ENCODE results near the gene SYPL2. TPM values are rescaled to one million over a fixed set of nuclear protein-coding genes. Genes with fewer than 3 reads are reported as not detected.

The SYPL2 gene
- total RNA-seq, 4 donors from 2014 or later: 0.15 to 0.79 (median 0.19) TPM; not detected in 1

GRCh38 chr1:109457819-109458218 lies 8.5 kb upstream of the SYPL2 start:
- WGBS, 2 donors: 76 to 91% methylated on average over 4 of the region's 4 CpGs
- Histone ChIP-seq H3K4me3 (no peak overlapping the region), H3K27me3 (peaks cover 0 to 38% (median 0%) of the 10 kb centered on the region in 4 donors), H3K9me3 (no peaks in the 10 kb centered on the region), H3K27ac (no peak overlapping the region), H3K4me1 (no peaks in the 10 kb centered on the region), H3K36me3 (no peaks in the 10 kb centered on the region)
- intact Hi-C loops (cut with DNase I): no loop called here
- no peak for TF ChIP-seq POLR2A (IDR thresholded peaks at IDR 0.05)
- no peak for TF ChIP-seq CTCF (IDR thresholded peaks at IDR 0.05)
- no peak for DNase-seq

- WGBS, 2 donors: 3 to 14% methylated on average over 12 to 19 of the region's 24 CpGs
- intact Hi-C loops (cut with DNase I): no loop called here
These were observed 258 bp upstream of the SYPL2 start for GRCh38 chr1:109466125-109466451.

GRCh38 chr1:109467301-109467777 lies 993 bp downstream of the SYPL2 start:
- intact Hi-C loops (cut with DNase I): no loop called here
- peaks cover 0 to 96% (median 14%) of the 10 kb centered on the region in 4 donors for H3K27me3 ChIP-seq

More at GRCh38 chr1:109466125-109466451, 258 bp upstream of the SYPL2 start:
- TF ChIP-seq POLR2A (IDR thresholded peaks at IDR 0.05): no peak
- TF ChIP-seq CTCF (IDR thresholded peaks at IDR 0.05): no peak
- Histone ChIP-seq H3K27me3 (peaks cover 0 to 100% (median 14%) of the 10 kb centered on the region in 4 donors), H3K36me3 (no peaks in the 10 kb centered on the region), H3K27ac (peak overlapping the region in 3 of 4 donors; percentile 65 to 76 (median 70)), H3K4me1 (peaks cover 9 to 23% (median 16%) of the 10 kb centered on the region in 3 donors), H3K9me3 (no peaks in the 10 kb centered on the region), H3K4me3 (peak overlapping the region; percentile 35 to 67 (median 57))
- no peak for DNase-seq

GRCh38 chr1:109468061-109468460 lies 1.7 kb downstream of the SYPL2 start:
- no peak overlapping the region for H3K4me3 ChIP-seq
- 70 to 93% methylated on average over 1 of the region's 1 CpG for WGBS, 2 donors
- H3K27ac ChIP-seq: no peak overlapping the region
- peaks cover 9 to 23% (median 16%) of the 10 kb centered on the region in 3 donors for H3K4me1 ChIP-seq
- H3K27me3 ChIP-seq: peaks cover 0 to 89% (median 14%) of the 10 kb centered on the region in 4 donors
- intact Hi-C loops (cut with DNase I): no loop called here
- H3K36me3 ChIP-seq: no peaks in the 10 kb centered on the region
- H3K9me3 ChIP-seq: no peaks in the 10 kb centered on the region
- TF ChIP-seq POLR2A (IDR thresholded peaks at IDR 0.05) (no peak), CTCF (IDR thresholded peaks at IDR 0.05) (no peak)
- DNase-seq: no peak

More at GRCh38 chr1:109467301-109467777, 993 bp downstream of the SYPL2 start:
- no peak for DNase-seq
- H3K4me3 ChIP-seq: peak overlapping the region in 3 of 4 donors; percentile 50 to 67 (median 64)
- WGBS, 2 donors: 26 to 33% methylated on average over 9 to 19 of the region's 23 CpGs
- H3K36me3 ChIP-seq: no peaks in the 10 kb centered on the region
- TF ChIP-seq POLR2A (IDR thresholded peaks at IDR 0.05): no peak
- TF ChIP-seq CTCF (IDR thresholded peaks at IDR 0.05): no peak
- peaks cover 9 to 23% (median 16%) of the 10 kb centered on the region in 3 donors for H3K4me1 ChIP-seq
- H3K27ac ChIP-seq: peak overlapping the region in 3 of 4 donors; percentile 50 to 76 (median 70)
- H3K9me3 ChIP-seq: no peaks in the 10 kb centered on the region

GRCh38 chr1:109468903-109469302 lies 2.6 kb downstream of the SYPL2 start:
- H3K27ac ChIP-seq: no peak overlapping the region
- no peaks in the 10 kb centered on the region for H3K36me3 ChIP-seq
- no peak overlapping the region for H3K4me3 ChIP-seq
- no peaks in the 10 kb centered on the region for H3K9me3 ChIP-seq
- peaks cover 0 to 81% (median 14%) of the 10 kb centered on the region in 4 donors for H3K27me3 ChIP-seq
- 5 to 22% methylated on average over 2 of the region's 2 CpGs for WGBS, 2 donors
- no peak for TF ChIP-seq POLR2A (IDR thresholded peaks at IDR 0.05)
- no peak for TF ChIP-seq CTCF (IDR thresholded peaks at IDR 0.05)
- intact Hi-C loops (cut with DNase I): no loop called here
- H3K4me1 ChIP-seq: peaks cover 9 to 23% (median 16%) of the 10 kb centered on the region in 3 donors
- DNase-seq: no peak

Measured in esophagus squamous epithelium (tissue), 5 donors.